ENCODE measurements around the gene PLIN1.
"Not testable (repeated sequence)": the region's sequence is repeated elsewhere in the genome, so short reads cannot be mapped to it uniquely, and the experiment has no call there.

The PLIN1 gene

DNA sequence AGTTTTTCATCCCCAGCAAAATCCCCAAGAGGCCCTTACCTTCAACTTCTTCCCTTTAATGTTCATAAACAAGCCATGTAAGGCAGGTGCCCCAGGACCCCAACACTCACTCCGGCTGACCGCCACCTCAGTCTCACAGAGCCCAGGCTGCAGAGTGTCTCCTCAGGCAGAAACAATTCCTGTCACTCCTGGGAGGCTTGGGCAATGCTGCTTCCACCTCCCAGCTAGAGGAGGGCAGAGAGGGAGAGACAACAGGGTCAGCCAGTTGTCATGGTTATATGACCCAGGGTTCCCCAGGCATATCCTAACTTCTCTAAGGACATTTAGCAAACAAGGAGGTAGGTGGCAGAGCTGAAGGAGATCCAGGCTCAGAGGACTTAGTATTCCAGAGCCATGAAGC is at the start of gene PLIN1:
Gene PLIN1, minus strand, starts transcription at position 156 of the 400 bp plus-strand sequence. CDS start 1,878 bp downstream, outside the sequence.
- no peak for DNase-seq

- no peak for DNase-seq
These were observed 49.1 kb upstream of the PLIN1 start for GRCh38 chr15:89728254-89728653.

- DNase-seq: no peak
These were observed 45.9 kb upstream of the PLIN1 start for GRCh38 chr15:89725064-89725463.

- DNase-seq: no peak
These were observed 45.5 kb upstream of the PLIN1 start for GRCh38 chr15:89724621-89725020.

- no peak for DNase-seq
These were observed 43.9 kb upstream of the PLIN1 start for GRCh38 chr15:89723031-89723430.

GRCh38 chr15:89714775-89715174 is 35.6 kb upstream of the PLIN1 start:
- no peak for DNase-seq

- no peak for DNase-seq
These were observed 28.4 kb upstream of the PLIN1 start for GRCh38 chr15:89707577-89707976.

GRCh38 chr15:89704411-89704810 is 25.2 kb upstream of the PLIN1 start:
- DNase-seq: no peak

DNA sequence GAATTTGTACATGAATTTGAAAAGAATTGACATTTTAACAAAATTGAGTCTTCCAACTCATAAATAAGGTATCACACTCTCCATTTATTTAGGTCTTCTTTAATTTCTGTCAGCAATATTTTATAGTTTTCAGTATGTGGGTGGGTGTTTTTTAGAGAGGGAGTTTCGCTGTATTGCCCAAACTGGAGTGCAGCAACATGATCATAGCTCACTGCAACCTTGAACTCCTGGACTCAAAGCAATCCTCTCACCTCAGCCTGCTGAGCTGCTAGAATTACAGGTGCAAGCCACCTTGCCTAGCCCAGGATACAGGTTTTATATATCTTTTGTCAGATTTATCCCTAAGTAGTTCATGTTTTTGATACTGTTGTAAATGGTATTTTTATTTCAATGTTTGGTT is 16.0 kb upstream of the PLIN1 start:
- no peak for DNase-seq

DNA sequence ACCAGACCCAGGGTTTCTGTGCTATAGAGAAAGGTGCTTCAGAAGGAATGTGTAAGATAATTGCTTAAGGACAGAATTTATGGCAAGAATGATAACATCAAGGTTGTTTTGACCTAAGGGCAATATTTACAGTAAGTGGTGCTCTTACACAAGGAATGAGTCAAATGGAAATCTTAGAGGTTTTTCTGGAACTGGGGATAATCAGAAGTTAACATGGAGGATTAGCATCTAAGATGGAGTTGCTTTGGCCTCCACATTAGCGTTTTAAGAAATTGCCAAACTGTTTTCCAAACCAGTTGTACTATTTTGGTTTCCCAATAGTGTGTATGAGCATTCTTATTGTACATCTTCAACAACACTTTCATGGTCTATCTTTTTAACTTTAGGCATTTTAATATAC is 14.5 kb upstream of the PLIN1 start:
- peak; percentile 10 for DNase-seq

- no peak for DNase-seq
These were observed 13.9 kb upstream of the PLIN1 start for GRCh38 chr15:89693091-89693490.

DNA sequence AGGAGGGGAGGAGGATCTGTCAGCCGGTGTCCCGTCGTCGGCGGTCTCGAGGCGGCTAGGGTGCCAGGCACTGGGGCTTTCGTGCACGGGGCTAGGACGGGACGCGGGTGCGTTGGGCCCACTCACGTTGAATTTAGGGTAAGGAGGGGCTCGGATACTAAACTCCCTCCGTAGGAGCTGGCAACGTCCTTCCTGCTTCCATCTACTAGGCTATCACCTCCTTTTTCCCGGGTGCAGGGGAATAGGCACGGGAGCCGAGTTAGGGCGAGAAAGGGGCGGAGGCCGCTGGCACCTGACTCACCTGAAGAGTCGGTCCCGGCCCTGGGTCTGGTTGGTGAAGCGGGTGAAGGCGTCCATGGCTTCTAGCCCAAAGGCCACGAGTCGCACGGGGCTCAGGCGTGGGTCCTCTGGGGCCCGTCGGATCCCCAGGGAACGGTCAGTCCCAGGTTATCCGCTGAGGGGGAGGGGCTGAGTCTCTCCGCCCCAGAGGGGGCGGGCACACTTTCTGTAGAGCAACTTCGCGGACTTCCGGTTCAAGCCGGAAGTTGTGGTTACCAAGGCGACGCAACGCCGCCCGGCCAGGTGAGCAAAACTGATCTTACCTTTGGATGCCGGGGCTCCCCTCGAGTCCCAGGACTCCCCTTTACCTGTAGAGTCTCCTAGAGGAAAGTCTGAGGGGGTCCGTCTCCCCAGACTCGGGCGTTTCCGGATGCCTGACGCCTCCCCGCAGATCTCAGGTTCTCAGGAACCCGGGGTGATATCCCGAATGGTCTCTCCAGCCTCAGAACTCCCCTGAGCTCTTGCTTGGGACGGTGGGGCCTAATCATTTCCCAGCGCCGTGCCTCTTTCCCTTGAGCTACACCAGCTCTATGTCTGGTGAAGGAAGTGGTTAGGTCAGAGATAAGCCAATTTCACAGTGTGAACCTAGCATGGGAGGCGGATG is 11.4 kb upstream of the PLIN1 start, which contains the start of the genes PEX11A and WDR93:
Gene PEX11A, minus strand, starts transcription at position 479 of the 943 bp plus-strand sequence. Its CDS starts 122 bp downstream, at position 357.
Gene WDR93, plus strand, starts transcription at position 536 of the 943 bp plus-strand sequence. CDS start 10,936 bp downstream, outside the sequence.
- peak; percentile 81 for DNase-seq

GRCh38 chr15:89689930-89690275 is 10.7 kb upstream of the PLIN1 start:
- DNase-seq: not testable (repeated sequence)

GRCh38 chr15:89686522-89686921 is 7.4 kb upstream of the PLIN1 start:
- DNase-seq: no peak

DNA sequence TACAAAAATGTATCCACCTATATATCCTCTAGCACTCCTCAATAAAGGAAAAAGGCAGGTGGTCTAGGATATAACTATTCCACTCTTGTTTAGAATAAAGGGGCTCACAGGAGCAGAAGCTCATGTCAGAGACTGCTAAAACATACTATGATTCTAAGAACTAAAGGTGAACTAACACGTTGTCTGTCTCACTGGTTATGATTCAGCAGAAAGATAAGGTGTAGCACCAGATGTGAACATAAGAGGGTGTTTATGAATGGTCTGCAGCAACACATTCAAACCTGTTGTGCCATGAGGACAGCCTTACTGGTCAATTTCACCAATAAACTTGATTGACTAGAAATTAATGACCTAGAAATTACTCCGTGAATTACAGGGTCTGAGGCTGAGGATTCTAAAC is 6.8 kb upstream of the PLIN1 start:
- DNase-seq: no peak

- DNase-seq: no peak
These were observed 2.0 kb upstream of the PLIN1 start for GRCh38 chr15:89681146-89681545.

DNA sequence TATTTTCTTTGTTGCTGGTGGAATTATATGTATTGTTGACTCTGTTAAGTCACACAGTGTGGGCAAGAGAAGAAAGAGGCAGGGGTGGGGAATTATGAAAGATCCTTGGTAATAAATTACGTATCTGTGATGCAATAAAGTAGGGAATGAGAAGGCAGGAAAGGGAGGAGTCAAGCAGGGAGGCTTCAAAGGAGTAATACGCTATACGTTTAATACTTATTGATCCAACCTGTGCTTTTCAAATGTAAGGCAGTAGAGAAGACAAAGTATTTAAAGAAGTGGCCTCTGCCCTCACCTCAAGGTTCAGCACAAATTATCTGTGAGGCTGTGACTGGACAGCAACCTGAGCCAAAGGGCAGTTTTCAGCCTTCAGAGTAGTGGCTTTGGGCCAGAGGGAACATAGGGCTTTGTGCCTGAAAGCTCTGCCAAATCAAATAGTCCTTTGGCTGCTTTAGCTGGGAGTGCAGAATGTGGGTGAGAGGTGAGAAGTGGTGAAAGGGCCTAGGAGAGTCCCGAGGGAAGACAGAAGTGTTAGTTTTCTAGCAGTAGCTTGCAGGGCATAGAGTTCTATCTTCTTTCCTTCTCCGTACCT is 1.2 kb upstream of the PLIN1 start:
- DNase-seq: no peak

DNA sequence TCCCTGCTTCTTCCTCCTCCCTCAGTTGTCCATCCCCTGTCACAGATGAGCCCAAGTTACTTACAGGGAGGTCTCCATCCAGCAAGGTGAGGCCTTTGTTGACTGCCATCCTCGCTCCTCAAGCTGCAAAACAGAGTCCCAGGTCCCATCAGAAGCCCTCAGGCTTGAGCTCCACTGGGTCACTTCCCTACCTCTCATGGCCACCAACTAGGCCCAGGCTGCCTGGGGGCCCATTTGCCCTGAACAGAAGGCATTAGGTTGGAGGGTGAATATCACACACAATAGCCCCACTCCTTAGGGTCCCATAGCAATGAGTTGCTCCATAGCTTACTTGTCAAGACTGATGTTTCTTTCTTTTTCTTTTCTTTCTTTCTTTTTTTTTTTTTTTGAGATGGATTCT is 1.8 kb downstream of the PLIN1 start:
- no peak for DNase-seq

DNA sequence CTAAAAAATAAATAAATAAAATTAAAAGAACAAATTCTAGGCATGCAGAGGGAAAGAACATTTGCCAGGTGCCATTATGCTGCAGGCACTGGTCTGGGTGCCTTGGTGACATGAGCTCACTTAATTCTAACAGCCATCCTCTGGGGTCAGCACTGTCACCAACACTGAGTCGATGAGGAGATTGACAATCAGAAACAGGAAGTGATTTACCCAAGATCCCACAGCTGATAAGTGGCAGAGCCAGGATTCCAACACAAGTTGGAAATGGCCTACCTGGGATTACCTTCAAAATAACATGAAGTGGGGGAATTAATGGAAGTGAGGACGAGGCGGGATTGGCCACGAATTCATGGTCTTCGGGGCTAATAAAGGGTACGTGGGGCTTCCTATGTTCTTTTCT is 3.6 kb downstream of the PLIN1 start:
- DNase-seq: no peak

DNA sequence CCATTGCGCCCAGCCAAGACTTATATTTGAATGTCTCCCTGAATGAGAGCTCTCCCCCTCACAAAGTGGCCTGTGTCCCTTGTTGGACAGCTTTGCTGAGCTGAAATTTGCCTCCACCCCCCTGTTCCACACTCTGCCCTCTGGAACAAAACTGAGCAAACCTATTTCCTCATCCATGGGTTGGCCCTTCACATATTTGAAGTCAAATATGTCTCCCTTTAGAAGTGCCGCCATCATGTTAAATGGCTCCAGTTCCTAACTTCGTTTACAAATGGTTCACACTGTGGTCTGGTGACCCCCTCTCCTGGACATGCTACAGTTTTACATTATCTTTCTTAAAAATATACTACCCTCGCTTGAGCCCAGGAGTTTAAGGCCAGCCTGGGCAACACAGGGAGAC is 4.6 kb downstream of the PLIN1 start:
- DNase-seq: no peak

GRCh38 chr15:89673165-89673512 is 6.0 kb downstream of the PLIN1 start:
- peak; percentile 20 for DNase-seq

DNA sequence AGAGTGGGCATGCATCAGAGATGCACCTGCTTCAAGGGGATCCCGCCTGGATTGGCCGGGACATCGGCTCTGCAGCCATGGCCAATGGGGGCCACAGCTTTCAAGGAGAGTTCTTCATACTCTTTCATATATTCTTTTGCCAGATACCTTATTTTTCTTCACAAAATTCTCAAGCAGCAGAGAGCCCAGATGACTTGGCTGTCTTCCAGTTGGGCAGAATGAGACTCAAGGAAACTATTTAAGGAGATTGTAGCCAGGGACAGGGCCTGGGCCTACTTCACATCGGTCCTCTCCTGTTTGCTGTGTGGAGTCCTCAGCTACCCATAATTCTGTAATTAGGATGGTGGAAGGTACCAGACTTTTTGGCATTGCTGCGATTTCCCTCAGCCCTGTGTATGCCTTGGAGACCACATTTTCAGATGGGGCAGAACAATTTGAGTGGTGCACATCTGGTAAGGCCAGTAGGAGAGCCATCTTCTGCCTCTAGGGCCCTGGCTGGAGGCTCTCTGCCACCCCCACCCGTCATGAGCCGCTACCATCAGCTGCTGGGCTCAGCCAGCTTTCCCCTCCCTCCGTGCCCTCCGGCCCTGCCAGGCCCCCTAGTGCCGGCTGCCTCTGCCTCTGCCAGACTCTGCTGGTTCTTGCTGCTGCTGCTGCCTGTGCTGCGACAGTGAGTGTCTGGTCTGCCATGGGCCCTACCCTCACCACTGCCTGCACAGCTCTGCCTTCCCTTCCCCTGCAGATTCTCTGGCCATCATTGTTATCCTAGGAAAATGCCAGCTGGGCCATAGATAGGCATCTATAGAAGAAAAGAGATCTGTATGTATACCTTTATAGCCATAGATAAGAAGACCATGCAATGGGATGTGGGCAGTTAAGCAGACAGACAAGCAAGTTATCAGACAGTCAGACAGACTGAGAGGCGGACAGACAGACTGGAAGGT is 6.7 kb downstream of the PLIN1 start:
- no peak for DNase-seq

DNA sequence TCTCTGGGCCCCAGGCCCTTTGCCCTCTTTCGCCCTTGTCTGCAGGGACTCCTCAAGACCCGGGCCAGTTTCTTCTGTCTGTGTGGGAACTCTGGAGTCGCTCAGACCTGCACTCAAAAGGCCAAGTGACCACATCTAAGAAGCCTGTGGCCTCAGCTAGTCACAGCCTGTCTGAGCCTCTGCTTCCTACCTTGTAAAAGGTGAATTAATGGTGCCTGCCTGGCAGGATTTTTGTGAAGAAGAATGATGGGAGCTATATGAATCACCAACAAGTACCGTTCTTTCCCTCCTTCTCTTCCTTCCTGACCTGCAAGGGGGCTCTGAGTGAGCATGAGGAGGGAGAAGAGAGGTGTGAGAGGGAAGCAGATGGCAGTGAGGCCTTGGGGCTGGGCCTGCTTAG is 7.5 kb downstream of the PLIN1 start:
- DNase-seq: no peak

Data from activated CD4-positive, alpha-beta T cell treated with anti-CD3 and anti-CD28 coated beads, Interleukin-2, amount 50 U/mL, for 16 hours (primary cell).